ENCODE data around the gene WNT11.

DNA sequence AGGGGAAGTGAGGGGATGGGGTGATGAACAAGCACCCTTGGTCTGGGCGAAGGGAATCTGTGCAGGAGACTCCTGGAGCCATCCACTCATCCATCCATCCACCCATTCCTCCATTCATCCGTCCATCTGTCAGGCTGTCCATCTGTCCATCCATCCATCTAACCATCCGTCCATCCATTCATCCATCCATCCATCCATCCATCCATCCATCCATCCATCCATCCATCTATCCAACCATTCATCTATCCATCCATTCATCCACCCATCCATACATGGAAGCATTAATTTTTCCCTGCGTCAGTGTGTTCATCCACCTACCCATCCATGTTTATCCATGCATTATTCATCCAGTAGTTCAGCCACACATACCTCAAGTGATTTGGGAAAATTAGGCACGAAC lies 32.0 kb downstream of the WNT11 start:
- no peak for TF ChIP-seq EZH2phosphoT487 (IDR thresholded peaks at IDR 0.05; ENCODE audit: borderline replicate concordance, low read length)
- TF ChIP-seq, protein P1, sequence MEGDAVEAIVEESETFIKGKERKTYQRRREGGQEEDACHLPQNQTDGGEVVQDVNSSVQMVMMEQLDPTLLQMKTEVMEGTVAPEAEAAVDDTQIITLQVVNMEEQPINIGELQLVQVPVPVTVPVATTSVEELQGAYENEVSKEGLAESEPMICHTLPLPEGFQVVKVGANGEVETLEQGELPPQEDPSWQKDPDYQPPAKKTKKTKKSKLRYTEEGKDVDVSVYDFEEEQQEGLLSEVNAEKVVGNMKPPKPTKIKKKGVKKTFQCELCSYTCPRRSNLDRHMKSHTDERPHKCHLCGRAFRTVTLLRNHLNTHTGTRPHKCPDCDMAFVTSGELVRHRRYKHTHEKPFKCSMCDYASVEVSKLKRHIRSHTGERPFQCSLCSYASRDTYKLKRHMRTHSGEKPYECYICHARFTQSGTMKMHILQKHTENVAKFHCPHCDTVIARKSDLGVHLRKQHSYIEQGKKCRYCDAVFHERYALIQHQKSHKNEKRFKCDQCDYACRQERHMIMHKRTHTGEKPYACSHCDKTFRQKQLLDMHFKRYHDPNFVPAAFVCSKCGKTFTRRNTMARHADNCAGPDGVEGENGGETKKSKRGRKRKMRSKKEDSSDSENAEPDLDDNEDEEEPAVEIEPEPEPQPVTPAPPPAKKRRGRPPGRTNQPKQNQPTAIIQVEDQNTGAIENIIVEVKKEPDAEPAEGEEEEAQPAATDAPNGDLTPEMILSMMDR (conservative IDR thresholded peaks at IDR 0.05; ENCODE audit: low read depth, low read length): no peak
